ENCODE data around the gene CHRNA9.
"Not testable (repeated sequence)": the region's sequence is repeated elsewhere in the genome, so short reads cannot be mapped to it uniquely, and the experiment has no call there.

The CHRNA9 gene

DNA sequence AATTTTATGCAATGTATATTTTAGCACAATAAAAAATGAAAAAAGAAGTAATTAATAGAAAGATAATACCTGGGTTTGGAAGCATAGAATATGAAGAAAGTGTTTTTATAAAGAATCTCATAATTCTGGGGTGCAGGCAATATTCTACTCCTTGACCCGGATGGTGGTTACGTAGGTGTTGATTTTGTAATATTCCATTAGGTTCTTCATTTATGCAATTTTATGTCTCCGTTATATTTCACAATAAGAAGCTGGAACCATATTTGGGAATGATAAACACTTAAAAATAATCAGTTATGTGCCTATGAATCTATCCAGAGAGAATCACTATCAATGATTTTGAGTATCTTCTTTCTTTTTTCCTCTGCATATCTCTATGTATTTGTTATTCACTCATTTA, 38.5 kb downstream of the CHRNA9 start:
- H3K27ac ChIP-seq = no peak overlapping the region
- no peak overlapping the region for H3K9ac ChIP-seq

GRCh38 chr4:40375095-40375494, 40.0 kb downstream of the CHRNA9 start:
- Histone ChIP-seq H3K36me3 (no peaks in the 10 kb centered on the region), H3K4me1 (no peaks in the 10 kb centered on the region), H3K27ac (no peak overlapping the region), H3K27me3 (no peaks in the 10 kb centered on the region), H3K9me3 (no peaks in the 10 kb centered on the region), H3K4me2 (no peak overlapping the region), H4K20me1 (no peaks in the 10 kb centered on the region), H3K4me3 (no peak overlapping the region), H3K9ac (no peak overlapping the region)
- TF ChIP-seq Cebpa-rat (IDR thresholded peaks at IDR 0.05) = no peak

More for the DNA sequence above, 38.5 kb downstream of the CHRNA9 start:
- H3K9me3 ChIP-seq = no peaks in the 10 kb centered on the region
- no peak overlapping the region for H3K4me2 ChIP-seq
- no peak for TF ChIP-seq Cebpa-rat (IDR thresholded peaks at IDR 0.05)
- no peaks in the 10 kb centered on the region for H3K27me3 ChIP-seq
- H3K36me3 ChIP-seq = no peaks in the 10 kb centered on the region
- H4K20me1 ChIP-seq = no peaks in the 10 kb centered on the region
- no peak overlapping the region for H3K4me3 ChIP-seq
- no peaks in the 10 kb centered on the region for H3K4me1 ChIP-seq

DNA sequence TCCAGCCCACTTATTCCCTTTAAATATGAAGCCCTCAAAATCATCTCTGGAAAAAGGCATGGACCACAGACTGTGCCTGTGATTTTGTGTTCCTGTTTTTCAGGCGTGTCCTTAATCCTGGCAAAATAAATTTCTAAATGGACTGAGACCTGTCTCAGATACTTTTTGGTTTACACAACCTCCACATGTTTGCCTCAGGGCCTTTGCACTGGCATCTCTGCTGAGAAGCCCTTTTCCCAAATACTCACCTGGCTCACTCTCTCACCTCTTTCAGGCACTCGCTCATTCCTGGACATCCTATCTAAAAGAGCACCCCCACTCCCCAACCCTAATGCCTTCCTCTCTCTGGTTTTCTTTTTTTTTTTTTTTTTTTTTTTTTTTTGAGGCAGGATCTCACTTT, 40.5 kb downstream of the CHRNA9 start:
- Histone ChIP-seq H3K9me3 (no peaks in the 10 kb centered on the region), H3K4me2 (no peak overlapping the region), H3K9ac (no peak overlapping the region), H3K36me3 (no peaks in the 10 kb centered on the region), H3K4me3 (no peak overlapping the region), H3K27ac (no peak overlapping the region), H3K27me3 (no peaks in the 10 kb centered on the region), H3K4me1 (no peaks in the 10 kb centered on the region), H4K20me1 (no peaks in the 10 kb centered on the region)
- TF ChIP-seq Cebpa-rat (IDR thresholded peaks at IDR 0.05) = no peak

- no peak for TF ChIP-seq Cebpa-rat (IDR thresholded peaks at IDR 0.05)
- Histone ChIP-seq H3K4me1 (no peaks in the 10 kb centered on the region), H3K27me3 (no peaks in the 10 kb centered on the region), H3K27ac (no peak overlapping the region), H3K9me3 (no peaks in the 10 kb centered on the region), H3K9ac (no peak overlapping the region), H3K4me3 (no peak overlapping the region), H3K36me3 (no peaks in the 10 kb centered on the region), H3K4me2 (no peak overlapping the region), H4K20me1 (no peaks in the 10 kb centered on the region)
These were observed 42.6 kb downstream of the CHRNA9 start for GRCh38 chr4:40377512-40378365.

DNA sequence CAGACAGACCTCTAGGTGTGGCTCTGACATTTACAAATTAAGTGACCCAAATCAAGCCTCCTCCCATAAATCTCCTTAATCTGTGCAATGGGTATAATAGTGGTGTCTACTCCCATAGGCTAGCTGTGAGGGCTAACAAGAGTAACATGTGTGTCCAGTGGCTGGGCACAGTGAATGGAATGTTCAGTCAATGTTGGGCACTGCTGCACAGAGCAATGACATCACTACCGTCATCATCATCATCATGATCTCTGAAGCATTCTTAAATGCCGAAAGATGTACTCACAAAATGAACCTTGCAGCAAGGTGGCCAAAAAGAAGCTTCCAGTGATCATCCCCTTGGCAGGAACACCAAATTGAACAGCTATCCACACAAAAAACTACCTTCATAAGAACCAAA, 43.5 kb downstream of the CHRNA9 start:
- no peaks in the 10 kb centered on the region for H3K36me3 ChIP-seq
- no peaks in the 10 kb centered on the region for H3K27me3 ChIP-seq
- no peak overlapping the region for H3K4me2 ChIP-seq
- no peak overlapping the region for H3K9ac ChIP-seq
- H4K20me1 ChIP-seq = no peaks in the 10 kb centered on the region
- no peak overlapping the region for H3K4me3 ChIP-seq
- H3K9me3 ChIP-seq = no peaks in the 10 kb centered on the region
- no peak overlapping the region for H3K27ac ChIP-seq
- TF ChIP-seq Cebpa-rat (IDR thresholded peaks at IDR 0.05) = no peak
- no peaks in the 10 kb centered on the region for H3K4me1 ChIP-seq

DNA sequence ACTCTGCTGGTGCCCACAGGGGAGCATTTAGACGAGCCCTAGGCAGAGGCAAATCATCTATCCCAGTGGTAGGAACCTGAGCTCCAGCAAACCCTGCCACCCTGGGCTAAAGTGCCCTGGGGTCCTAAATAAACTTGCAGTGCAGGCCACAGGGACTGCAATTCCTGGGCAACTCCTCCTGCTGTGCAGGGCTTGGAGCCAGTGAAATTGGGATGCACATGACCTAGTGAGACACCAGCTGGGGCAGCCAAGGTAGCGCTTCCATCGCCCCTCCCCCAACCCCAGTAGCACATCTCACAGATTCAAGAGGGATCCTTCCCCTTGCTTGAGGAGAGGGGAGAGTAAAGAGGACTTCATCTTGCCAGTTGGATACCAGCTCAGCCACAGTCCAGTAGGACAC, 44.1 kb downstream of the CHRNA9 start:
- no peak overlapping the region for H3K27ac ChIP-seq
- H3K4me3 ChIP-seq = no peak overlapping the region
- H3K36me3 ChIP-seq = no peaks in the 10 kb centered on the region
- H3K4me1 ChIP-seq = no peaks in the 10 kb centered on the region
- TF ChIP-seq Cebpa-rat (IDR thresholded peaks at IDR 0.05) = no peak
- no peak overlapping the region for H3K4me2 ChIP-seq
- no peak overlapping the region for H3K9ac ChIP-seq
- H3K9me3 ChIP-seq = no peaks in the 10 kb centered on the region
- no peaks in the 10 kb centered on the region for H4K20me1 ChIP-seq
- H3K27me3 ChIP-seq = no peaks in the 10 kb centered on the region

DNA sequence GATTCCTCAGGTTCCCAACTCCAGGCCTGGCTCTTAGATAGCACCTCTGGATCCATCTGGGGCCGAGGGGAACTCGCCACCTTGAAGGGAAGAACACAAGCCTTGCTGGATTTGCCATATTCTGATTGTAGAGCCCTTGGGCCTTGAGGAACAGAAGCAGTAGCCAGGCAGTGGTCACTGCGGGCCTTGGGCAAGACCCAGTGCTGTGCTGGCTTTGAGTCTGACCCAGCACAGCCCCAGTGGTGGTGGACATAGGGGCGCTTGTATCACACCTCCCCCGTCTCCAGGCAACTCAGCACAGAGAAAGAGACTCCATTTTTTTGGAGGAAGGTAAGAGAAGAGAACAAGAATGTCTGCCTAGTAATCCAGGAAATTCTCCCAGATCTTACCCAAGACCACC, 45.5 kb downstream of the CHRNA9 start:
- Histone ChIP-seq H3K27ac (no peak overlapping the region), H3K27me3 (no peaks in the 10 kb centered on the region), H4K20me1 (no peaks in the 10 kb centered on the region), H3K9ac (no peak overlapping the region), H3K4me2 (no peak overlapping the region), H3K4me1 (no peaks in the 10 kb centered on the region), H3K9me3 (no peaks in the 10 kb centered on the region), H3K4me3 (no peak overlapping the region), H3K36me3 (no peaks in the 10 kb centered on the region)
- no peak for TF ChIP-seq Cebpa-rat (IDR thresholded peaks at IDR 0.05)

DNA sequence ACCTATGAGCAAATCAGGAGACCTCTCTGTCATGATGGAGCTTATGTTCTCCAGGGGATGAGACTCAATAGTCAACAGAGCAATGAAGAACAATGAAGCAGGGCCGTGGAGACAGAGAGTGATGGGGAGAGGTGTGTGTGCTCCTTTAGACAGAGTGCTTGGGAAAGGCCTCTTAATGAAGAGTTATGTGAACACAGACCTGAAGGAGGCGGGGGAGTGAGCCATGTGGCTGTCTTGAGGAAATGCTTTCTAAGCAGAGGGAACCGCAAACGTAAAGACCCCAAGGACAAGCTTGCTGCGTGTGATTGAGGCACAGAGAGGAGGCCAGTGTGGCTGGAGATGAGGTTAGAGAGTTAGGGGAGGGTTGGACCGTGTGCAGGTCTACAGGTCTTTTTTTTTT, 53.1 kb downstream of the CHRNA9 start:
- H4K20me1 ChIP-seq = no peaks in the 10 kb centered on the region
- no peak overlapping the region for H3K4me3 ChIP-seq
- peak overlapping the region; percentile 15 for H3K4me2 ChIP-seq
- no peak overlapping the region for H3K9ac ChIP-seq
- H3K4me1 ChIP-seq = peaks cover 9% of the 10 kb centered on the region
- no peaks in the 10 kb centered on the region for H3K9me3 ChIP-seq
- TF ChIP-seq Cebpa-rat (IDR thresholded peaks at IDR 0.05) = no peak
- no peak overlapping the region for H3K27ac ChIP-seq
- no peaks in the 10 kb centered on the region for H3K27me3 ChIP-seq
- no peaks in the 10 kb centered on the region for H3K36me3 ChIP-seq

GRCh38 chr4:40389986-40390385, 54.9 kb downstream of the CHRNA9 start:
- Histone ChIP-seq H3K9me3 (no peaks in the 10 kb centered on the region), H3K27me3 (no peaks in the 10 kb centered on the region), H3K36me3 (no peaks in the 10 kb centered on the region), H3K4me3 (no peak overlapping the region), H3K27ac (no peak overlapping the region), H3K9ac (no peak overlapping the region), H4K20me1 (no peaks in the 10 kb centered on the region), H3K4me2 (no peak overlapping the region), H3K4me1 (peaks cover 24% of the 10 kb centered on the region)
- TF ChIP-seq Cebpa-rat (IDR thresholded peaks at IDR 0.05) = no peak

DNA sequence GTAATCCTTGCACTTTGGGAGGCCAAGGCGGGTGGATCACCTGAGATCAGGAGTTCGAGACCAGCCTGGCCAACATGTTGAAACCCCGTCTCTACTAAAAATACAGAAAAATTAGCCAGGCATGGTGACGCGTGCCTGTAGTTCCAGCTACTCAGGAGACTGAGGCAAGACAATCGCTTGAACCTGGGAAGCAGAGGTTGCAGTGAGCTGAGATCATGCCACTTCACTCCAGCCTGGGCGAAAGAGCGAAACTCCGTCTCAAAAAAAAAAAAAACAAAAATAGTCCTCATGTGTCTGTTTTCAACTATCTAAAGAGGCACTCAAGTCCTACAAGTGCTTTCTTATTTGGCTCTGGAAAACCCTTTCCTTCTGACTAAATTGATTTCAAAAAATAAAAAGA, 57.1 kb downstream of the CHRNA9 start:
- not testable (repeated sequence) for H3K27ac ChIP-seq, H4K20me1 ChIP-seq, H3K9ac ChIP-seq, H3K9me3 ChIP-seq, H3K27me3 ChIP-seq, H3K4me2 ChIP-seq, H3K4me3 ChIP-seq, H3K36me3 ChIP-seq
- peaks cover 46% of the 10 kb centered on the region for H3K4me1 ChIP-seq

DNA sequence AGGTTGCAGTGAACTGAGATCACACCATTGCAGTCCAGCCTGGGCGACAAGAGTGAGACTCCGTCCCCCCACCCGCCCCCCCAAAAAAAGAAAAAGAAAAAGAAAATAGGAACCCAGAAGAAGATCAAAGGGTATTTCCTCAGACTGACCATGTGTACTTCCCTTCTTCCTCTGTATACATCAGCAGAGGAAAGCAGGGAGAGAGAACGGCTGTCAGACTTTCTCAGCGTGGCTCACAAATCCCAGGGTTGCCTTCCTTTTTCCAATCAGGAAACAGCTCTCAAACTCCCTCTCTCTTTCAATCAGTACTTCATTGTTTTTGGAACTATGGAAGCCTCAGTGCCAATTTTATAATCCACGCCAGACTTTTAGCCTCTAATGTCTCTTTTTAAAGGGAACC, 59.1 kb downstream of the CHRNA9 start:
- Histone ChIP-seq H3K36me3 (no peaks in the 10 kb centered on the region), H3K9ac (no peak overlapping the region), H3K4me3 (no peak overlapping the region), H3K4me2 (peak overlapping the region; percentile 80), H3K9me3 (no peaks in the 10 kb centered on the region), H3K27me3 (no peaks in the 10 kb centered on the region), H3K27ac (no peak overlapping the region), H4K20me1 (no peaks in the 10 kb centered on the region), H3K4me1 (peaks cover 43% of the 10 kb centered on the region)
- TF ChIP-seq Cebpa-rat (IDR thresholded peaks at IDR 0.05) = no peak

All from BLaER1 (cell line).